Hepatocyte (in vitro differentiated cells): Measurements from ENCODE around the gene TLCD2. TPM values are rescaled to one million over a fixed set of nuclear protein-coding genes. Genes with fewer than 3 reads are reported as not detected.
A peak's percentile ranks its signal among the peaks of the same experiment; 100 is the strongest.
"Not testable (repeated sequence)": the region's sequence is repeated elsewhere in the genome, so short reads cannot be mapped to it uniquely, and the experiment has no call there.

Experiments used
- DNase-seq: peaks from one replicate; pipeline ENCODE4 v3.0.0-alpha.2; 2016; ENCODE audit warnings: low spot score
- H2AFZ ChIP-seq: fragments of 200-600 bp; sonication (generic); 2 replicates; pipeline ENCODE4 v1.6.0; 2016; ENCODE audit warnings: antibody characterized with exemption, mild to moderate bottlenecking
- H3K27ac ChIP-seq: fragments of 200-600 bp; sonication (generic); 2 replicates; pipeline ENCODE4 v1.5.1; 2016; ENCODE audit warnings: mild to moderate bottlenecking
- H3K27me3 ChIP-seq: fragments of 200-600 bp; sonication (generic); 2 replicates; pipeline ENCODE4 v1.6.1; 2016
- H3K36me3 ChIP-seq: fragments of 200-600 bp; sonication (generic); replicated peaks from 2 replicates; pipeline ENCODE4 v1.5.1; 2016; ENCODE audit warnings: low read depth; ENCODE audit not compliant: insufficient read depth
- H3K4me1 ChIP-seq: fragments of 200-600 bp; sonication (generic); 2 replicates; pipeline ENCODE4 v1.5.1; 2016; ENCODE audit warnings: mild to moderate bottlenecking, moderate library complexity; ENCODE audit not compliant: insufficient read depth
- H3K4me2 ChIP-seq: fragments of 200-600 bp; sonication (generic); 2 replicates; pipeline ENCODE4 v1.6.0; 2016
- H3K4me3 ChIP-seq: fragments of 200-600 bp; sonication (generic); 2 replicates; pipeline ENCODE4 v1.5.1; 2016; ENCODE audit warnings: mild to moderate bottlenecking
- H3K79me2 ChIP-seq: fragments of 200-600 bp; sonication (generic); 2 replicates; pipeline ENCODE4 v1.6.0; 2017; ENCODE audit warnings: mild to moderate bottlenecking
- H3K9me2 ChIP-seq: fragments of 200-600 bp; sonication (generic); replicated peaks from 2 replicates; pipeline ENCODE4 v1.6.0; 2017; ENCODE audit warnings: mild to moderate bottlenecking; ENCODE audit not compliant: insufficient read depth
- H3K9me3 ChIP-seq: fragments of 200-600 bp; sonication (generic); 2 replicates; pipeline ENCODE4 v1.5.1; 2016; ENCODE audit warnings: low read depth, mild to moderate bottlenecking
- H4K20me1 ChIP-seq: fragments of 200-600 bp; sonication (generic); 2 replicates; pipeline ENCODE4 v1.6.0; 2016; ENCODE audit warnings: mild to moderate bottlenecking; ENCODE audit not compliant: insufficient read depth, poor library complexity, severe bottlenecking
- CTCF ChIP-seq: fragments of 200-600 bp; sonication (generic); IDR thresholded peaks from 2 replicates; pipeline ENCODE4 v1.5.1; 2016; ENCODE audit warnings: antibody characterized with exemption, mild to moderate bottlenecking; ENCODE audit not compliant: poor library complexity
- EZH2 ChIP-seq: fragments of 200-600 bp; sonication (generic); IDR thresholded peaks from 2 replicates; pipeline ENCODE4 v1.6.1; 2016; ENCODE audit warnings: antibody characterized with exemption, mild to moderate bottlenecking, borderline replicate concordance
- EZH2phosphoT487 ChIP-seq: fragments of 200-600 bp; sonication (generic); IDR thresholded peaks from one replicate; pipeline ENCODE4 v1.6.1; 2018; ENCODE audit warnings: antibody characterized with exemption, mild to moderate bottlenecking, low read depth, moderate library complexity; ENCODE audit not compliant: unreplicated experiment, severe bottlenecking
- WGBS: methylation state at CpG from one replicate; pipeline ENCODE4 v1.1.6; 2016; ENCODE audit warnings: low lambda C conversion rate; ENCODE audit errors: missing lambda C conversion rate; 5-methylcytosine and 5-hydroxymethylcytosine counted together
- polyA plus RNA-seq: library from polyadenylated mRNA; unstranded; fragments of >200 nt; fragmentation: Nextera tagmentation; extraction: Ambion mirVana; gene quantifications from 2 replicates; pipeline ENCODE4 v1.2.1, GENCODE V29; 2016
- total RNA-seq: library from RNA; depleted of rRNA; stranded (reverse); fragments of >200 nt; gene quantifications from 2 replicates; pipeline ENCODE4 v1.2.3, GENCODE V29; 2014

TLCD2 gene
- total and polyA plus RNA-seq, 2 experiments from 2014 or later: 2.0 to 4.5 TPM

GRCh38 chr17:1693339-1693738, 16.8 kb downstream of the TLCD2 start:
- Histone ChIP-seq H3K4me3 (no peak overlapping the region), H3K27me3 (no peaks in the 10 kb centered on the region), H3K4me2 (no peak overlapping the region), H4K20me1 (no peaks in the 10 kb centered on the region), H2AFZ (no peak overlapping the region), H3K79me2 (no peaks in the 10 kb centered on the region), H3K9me2 (no peaks in the 10 kb centered on the region), H3K27ac (no peak overlapping the region), H3K4me1 (no peaks in the 10 kb centered on the region), H3K36me3 (no peaks in the 10 kb centered on the region), H3K9me3 (no peaks in the 10 kb centered on the region)
- TF ChIP-seq EZH2phosphoT487 (no peak), EZH2 (no peak), CTCF (no peak)
- 89% methylated on average over 7 of the region's 7 CpGs for WGBS
- DNase-seq: no peak

- Histone ChIP-seq H3K27ac (no peak overlapping the region), H4K20me1 (no peaks in the 10 kb centered on the region), H3K9me2 (no peaks in the 10 kb centered on the region), H3K27me3 (no peaks in the 10 kb centered on the region), H3K4me2 (no peak overlapping the region), H2AFZ (no peak overlapping the region), H3K79me2 (no peaks in the 10 kb centered on the region), H3K9me3 (no peaks in the 10 kb centered on the region), H3K4me1 (no peaks in the 10 kb centered on the region), H3K36me3 (no peaks in the 10 kb centered on the region), H3K4me3 (no peak overlapping the region)
- TF ChIP-seq EZH2phosphoT487: no peak
- no peak for TF ChIP-seq CTCF
- TF ChIP-seq EZH2: no peak
- DNase-seq: no peak
- WGBS: 92% methylated on average over 4 of the region's 8 CpGs
Observed at GRCh38 chr17:1690544-1691221, 19.5 kb downstream of the TLCD2 start.

GRCh38 chr17:1688405-1688804, 21.8 kb downstream of the TLCD2 start:
- WGBS: 71% methylated on average over 6 of the region's 6 CpGs
- not testable (repeated sequence) for H3K4me2 ChIP-seq, H3K4me3 ChIP-seq, H4K20me1 ChIP-seq, H3K79me2 ChIP-seq, H3K36me3 ChIP-seq, H2AFZ ChIP-seq, H3K27ac ChIP-seq, H3K27me3 ChIP-seq, H3K9me3 ChIP-seq, H3K9me2 ChIP-seq, DNase-seq
- H3K4me1 ChIP-seq: peaks cover 11% of the 10 kb centered on the region

GRCh38 chr17:1686086-1686485, 24.1 kb downstream of the TLCD2 start:
- Histone ChIP-seq H4K20me1 (peaks cover 27% of the 10 kb centered on the region), H3K4me1 (peaks cover 16% of the 10 kb centered on the region), H3K27ac (no peak overlapping the region), H3K27me3 (no peaks in the 10 kb centered on the region), H3K9me2 (no peaks in the 10 kb centered on the region), H3K9me3 (no peaks in the 10 kb centered on the region), H3K4me3 (no peak overlapping the region), H3K79me2 (peaks cover 33% of the 10 kb centered on the region), H3K4me2 (no peak overlapping the region), H2AFZ (no peak overlapping the region), H3K36me3 (no peaks in the 10 kb centered on the region)
- DNase-seq: peak; percentile 37
- 77% methylated on average over 7 of the region's 7 CpGs for WGBS
- TF ChIP-seq EZH2 (no peak), EZH2phosphoT487 (no peak), CTCF (no peak)
